ENCODE measurements around the gene HELB.

HELB gene

GRCh38 chr12:66379616-66380015, 77.3 kb downstream of the HELB start:
- Histone ChIP-seq H3K4me3 (ENCODE audit: low read depth, low read length) (no peak overlapping the region), H3K4me1 (ENCODE audit: control insufficient read depth, insufficient read depth, low read length) (no peaks in the 10 kb centered on the region), H3K9me3 (ENCODE audit: control insufficient read depth, insufficient read depth, low read depth, low read length) (no peaks in the 10 kb centered on the region), H3K27ac (ENCODE audit: extremely low read depth, low read depth, low read length) (no peak overlapping the region), H3K36me3 (ENCODE audit: control insufficient read depth in 2 of 2, insufficient read depth in 1 of 2, low read length in 2 of 2) (no peaks in the 10 kb centered on the region)
- POLR2A ChIA-PET: no interaction called here
- CTCF ChIA-PET: no interaction called here
- TF ChIP-seq, protein P1, sequence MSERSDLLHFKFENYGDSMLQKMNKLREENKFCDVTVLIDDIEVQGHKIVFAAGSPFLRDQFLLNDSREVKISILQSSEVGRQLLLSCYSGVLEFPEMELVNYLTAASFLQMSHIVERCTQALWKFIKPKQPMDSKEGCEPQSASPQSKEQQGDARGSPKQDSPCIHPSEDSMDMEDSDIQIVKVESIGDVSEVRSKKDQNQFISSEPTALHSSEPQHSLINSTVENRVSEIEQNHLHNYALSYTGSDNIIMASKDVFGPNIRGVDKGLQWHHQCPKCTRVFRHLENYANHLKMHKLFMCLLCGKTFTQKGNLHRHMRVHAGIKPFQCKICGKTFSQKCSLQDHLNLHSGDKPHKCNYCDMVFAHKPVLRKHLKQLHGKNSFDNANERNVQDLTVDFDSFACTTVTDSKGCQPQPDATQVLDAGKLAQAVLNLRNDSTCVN (tag by site-specific recombination; optimal IDR thresholded peaks at IDR 0.05): no peak
- TF ChIP-seq TCF7L2 (IDR thresholded peaks at IDR 0.05; ENCODE audit: borderline replicate concordance, low read depth, low read length): no peak
- no peak for TF ChIP-seq ZNF514 (tag by site-specific recombination; IDR thresholded peaks at IDR 0.05)
- TF ChIP-seq KLF9 (tag by site-specific recombination; IDR thresholded peaks at IDR 0.05; ENCODE audit: low read depth): no peak
- TF ChIP-seq ZNF670 (tag by site-specific recombination; IDR thresholded peaks at IDR 0.05; ENCODE audit: low read depth): no peak
- no peak for TF ChIP-seq ZNF26 (tag by site-specific recombination; IDR thresholded peaks at IDR 0.05)
- TF ChIP-seq ZNF23 (tag by site-specific recombination; IDR thresholded peaks at IDR 0.05; ENCODE audit: borderline replicate concordance): no peak
- TF ChIP-seq ZNF146 (tag by site-specific recombination; IDR thresholded peaks at IDR 0.05): no peak
- TF ChIP-seq HOXD13 (CRISPR knock-in tag; IDR thresholded peaks at IDR 0.05; ENCODE audit: borderline replicate concordance): no peak
- no peak for TF ChIP-seq SCRT1 (tag by site-specific recombination; IDR thresholded peaks at IDR 0.05; ENCODE audit: borderline replicate concordance)
- TF ChIP-seq ZNF302 (tag by site-specific recombination; IDR thresholded peaks at IDR 0.05; ENCODE audit: low read depth): no peak
- TF ChIP-seq ZNF292 (tag by site-specific recombination; IDR thresholded peaks at IDR 0.05; ENCODE audit: borderline replicate concordance, low read depth): no peak
- no peak for TF ChIP-seq ZNF707 (tag by site-specific recombination; IDR thresholded peaks at IDR 0.05)

- Histone ChIP-seq H3K4me1 (ENCODE audit: control insufficient read depth, insufficient read depth, low read length) (no peaks in the 10 kb centered on the region), H3K27ac (ENCODE audit: extremely low read depth, low read depth, low read length) (no peak overlapping the region), H3K9me3 (ENCODE audit: control insufficient read depth, insufficient read depth, low read depth, low read length) (no peaks in the 10 kb centered on the region), H3K36me3 (ENCODE audit: control insufficient read depth in 2 of 2, insufficient read depth in 1 of 2, low read length in 2 of 2) (no peaks in the 10 kb centered on the region), H3K4me3 (ENCODE audit: low read depth, low read length) (no peak overlapping the region)
- CTCF ChIA-PET: interaction anchor here (0.8 kb wide), 1 partner anchor 27 kb away, joined by 3 read pairs; no protein-coding TSS in a partner anchor
- POLR2A ChIA-PET: no interaction called here
- TF ChIP-seq, protein P2, sequence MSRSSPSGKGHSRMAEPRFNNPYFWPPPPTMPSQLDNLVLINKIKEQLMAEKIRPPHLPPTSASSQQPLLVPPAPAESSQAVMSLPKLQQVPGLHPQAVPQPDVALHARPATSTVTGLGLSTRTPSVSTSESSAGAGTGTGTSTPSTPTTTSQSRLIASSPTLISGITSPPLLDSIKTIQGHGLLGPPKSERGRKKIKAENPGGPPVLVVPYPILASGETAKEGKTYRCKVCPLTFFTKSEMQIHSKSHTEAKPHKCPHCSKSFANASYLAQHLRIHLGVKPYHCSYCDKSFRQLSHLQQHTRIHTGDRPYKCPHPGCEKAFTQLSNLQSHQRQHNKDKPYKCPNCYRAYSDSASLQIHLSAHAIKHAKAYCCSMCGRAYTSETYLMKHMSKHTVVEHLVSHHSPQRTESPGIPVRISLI (tag by site-specific recombination; IDR thresholded peaks at IDR 0.05): no peak
- TF ChIP-seq ZNF10 (tag by site-specific recombination; IDR thresholded peaks at IDR 0.05) (no peak), BCL11B (tag by site-specific recombination; IDR thresholded peaks at IDR 0.05; ENCODE audit: low read depth) (no peak), ZNF394 (tag by site-specific recombination; IDR thresholded peaks at IDR 0.05; ENCODE audit: borderline replicate concordance) (no peak), ZNF585B (tag by site-specific recombination; IDR thresholded peaks at IDR 0.05) (no peak), ZBTB17 (tag by site-specific recombination; IDR thresholded peaks at IDR 0.05) (no peak), ZNF561 (tag by site-specific recombination; IDR thresholded peaks at IDR 0.05; ENCODE audit: borderline replicate concordance) (no peak), REPIN1 (tag by site-specific recombination; IDR thresholded peaks at IDR 0.05; ENCODE audit: low read depth) (no peak), ZNF521 (tag by site-specific recombination; IDR thresholded peaks at IDR 0.05) (no peak), PRDM10 (tag by site-specific recombination; IDR thresholded peaks at IDR 0.05) (no peak), ZNF280D (tag by site-specific recombination; IDR thresholded peaks at IDR 0.05) (no peak), ZNF404 (tag by site-specific recombination; IDR thresholded peaks at IDR 0.05) (no peak)
Observed at GRCh38 chr12:66380769-66381535, 78.7 kb downstream of the HELB start.
